GM19193 (cell line): ENCODE data around the gene PRKAR2B.

Experiments
- POLR2A ChIP-seq: IDR thresholded peaks from 4 replicates; pipeline ENCODE4 v1.6.1; 2011; ENCODE audit not compliant: insufficient read depth, insufficient read length; ENCODE audit errors: extremely low read depth

PRKAR2B gene

DNA sequence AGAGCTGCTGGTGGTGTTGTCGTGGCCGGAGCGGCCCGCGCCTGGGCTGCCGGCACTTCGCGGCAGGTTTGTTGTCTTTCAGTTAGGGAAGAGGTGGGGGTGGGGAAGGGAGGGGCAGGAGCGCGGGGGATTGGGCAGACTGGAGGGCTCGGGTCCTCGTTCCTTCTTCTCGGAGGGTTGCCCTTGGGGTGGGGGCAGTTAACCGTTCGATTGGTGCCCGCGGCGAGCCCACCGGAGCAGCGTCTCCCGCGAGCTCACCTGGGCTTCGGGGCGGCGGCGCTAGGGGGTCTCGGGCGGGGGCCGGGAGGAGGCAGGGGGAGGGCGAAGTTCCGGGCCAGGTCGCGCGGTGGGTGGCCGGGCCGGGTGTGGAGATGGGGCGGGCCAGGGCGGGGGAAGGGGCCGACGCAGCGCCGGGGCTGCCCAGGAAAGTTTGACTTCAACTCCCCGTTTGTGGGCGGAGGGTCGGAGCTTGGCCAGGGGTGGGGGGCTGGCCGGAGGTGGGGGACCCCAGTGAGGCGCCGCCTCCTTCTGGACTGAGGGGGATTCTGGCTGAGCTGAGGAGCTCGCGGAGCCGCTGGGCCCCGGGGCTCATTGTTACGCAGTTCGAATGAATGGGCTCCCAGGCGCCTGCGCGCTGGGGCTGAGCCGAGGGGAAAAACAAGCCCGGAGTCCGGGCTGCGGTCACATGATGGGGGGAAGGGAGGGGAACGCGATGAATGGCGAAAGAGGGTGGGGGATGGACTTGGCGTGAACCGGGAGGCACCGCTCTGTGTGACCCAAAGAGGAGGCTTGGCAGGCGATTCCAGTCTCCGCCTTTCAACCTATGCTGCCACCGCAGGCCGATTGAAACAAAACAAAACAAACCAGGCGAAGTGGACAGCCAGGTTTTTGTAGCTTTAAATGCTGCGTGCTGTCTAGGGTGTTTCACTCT, 124.9 kb downstream of the PRKAR2B start:
- peak; percentile 66 for TF ChIP-seq POLR2A

DNA sequence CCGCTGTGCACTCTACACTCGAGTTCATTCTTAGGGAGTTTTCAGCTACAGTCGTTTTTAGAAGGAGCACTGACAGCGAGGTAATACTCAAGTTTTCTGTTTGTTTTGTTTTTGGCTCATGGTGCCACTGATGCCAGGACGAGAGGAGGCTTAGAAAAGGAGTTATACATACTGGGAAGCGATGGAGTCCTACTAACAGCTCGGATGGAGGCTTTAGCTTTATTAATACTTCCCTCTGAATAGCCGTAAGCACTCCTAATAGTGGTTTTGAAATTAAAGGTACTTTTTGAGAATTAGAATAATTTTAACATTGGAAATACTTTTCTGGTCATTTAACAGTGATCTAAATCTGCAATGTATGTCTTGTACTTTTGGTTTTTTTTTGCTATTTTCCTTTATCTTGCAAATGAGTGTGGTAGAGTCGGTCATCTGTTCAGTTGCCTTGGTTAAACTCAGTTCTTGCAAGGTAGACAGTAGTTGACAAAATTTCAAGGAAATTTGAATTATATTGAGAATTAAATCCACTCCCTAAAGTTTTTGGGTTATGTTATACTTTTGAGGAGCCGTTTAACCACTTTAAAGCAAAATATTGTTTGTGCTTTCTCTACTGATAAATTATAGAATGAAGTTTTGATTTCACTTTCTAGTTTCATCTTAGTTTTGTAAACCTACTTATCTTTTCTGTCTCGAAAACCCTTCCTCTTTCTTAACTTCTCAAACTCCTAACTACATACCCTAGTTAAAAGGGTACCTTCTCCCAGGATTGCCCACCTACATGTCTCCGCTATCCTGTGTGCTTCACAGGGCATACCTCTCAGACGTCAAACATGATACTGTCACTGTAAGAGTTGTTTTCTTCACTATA, 125.8 kb downstream of the PRKAR2B start:
- TF ChIP-seq POLR2A, result no peak

DNA sequence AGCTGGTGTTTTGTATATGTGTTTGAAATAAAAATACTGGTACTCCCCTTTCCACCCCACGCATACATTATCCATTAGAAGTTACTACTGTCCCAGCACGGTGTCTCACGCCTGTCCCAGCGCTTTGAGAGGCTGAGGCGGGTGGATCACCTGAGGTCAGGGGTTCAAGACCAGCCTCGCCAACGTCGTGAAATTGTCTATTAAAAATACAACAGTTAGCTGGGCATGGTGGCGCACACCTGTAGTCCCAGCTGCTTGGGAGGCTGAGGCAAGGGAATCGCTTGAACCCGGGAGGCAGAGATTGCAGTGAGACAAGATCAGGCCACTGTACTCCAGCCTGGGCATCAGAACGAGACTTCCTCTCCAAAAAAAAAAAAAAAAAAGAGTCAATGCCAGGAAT, 127.0 kb downstream of the PRKAR2B start:
- TF ChIP-seq POLR2A, result no peak

- TF ChIP-seq POLR2A, result no peak
These were observed 127.9 kb downstream of the PRKAR2B start for GRCh38 chr7:107172276-107173032.

GRCh38 chr7:107173191-107173590, 128.7 kb downstream of the PRKAR2B start:
- TF ChIP-seq POLR2A, result no peak

- TF ChIP-seq POLR2A, result no peak
These were observed 129.3 kb downstream of the PRKAR2B start for GRCh38 chr7:107173691-107174406.

GRCh38 chr7:107179326-107180164, 135.0 kb downstream of the PRKAR2B start:
- TF ChIP-seq POLR2A, result no peak

- TF ChIP-seq POLR2A, result no peak
These were observed 135.9 kb downstream of the PRKAR2B start for GRCh38 chr7:107180378-107180777.

GRCh38 chr7:107181172-107181571, 136.7 kb downstream of the PRKAR2B start:
- TF ChIP-seq POLR2A, result no peak

GRCh38 chr7:107185716-107186115, 141.2 kb downstream of the PRKAR2B start:
- no peak for TF ChIP-seq POLR2A

DNA sequence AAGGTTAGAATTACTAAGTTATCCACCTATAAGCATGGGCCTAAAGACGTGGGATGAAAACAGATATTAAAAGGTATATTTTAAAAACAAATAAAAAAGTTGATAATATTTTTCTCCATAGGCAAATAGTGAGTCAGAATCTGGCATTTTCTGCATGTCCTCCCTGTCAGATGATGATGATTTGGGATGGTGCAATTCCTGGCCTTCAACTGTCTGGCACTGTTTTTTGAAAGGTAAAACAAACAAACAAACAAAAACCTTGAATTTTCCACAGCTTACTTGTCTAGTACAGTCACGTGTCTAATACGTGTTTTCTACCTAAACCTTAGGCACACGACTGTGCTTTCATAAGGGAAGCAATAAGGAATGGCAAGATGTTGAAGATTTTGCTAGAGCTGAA, 141.7 kb downstream of the PRKAR2B start:
- TF ChIP-seq POLR2A, result no peak

DNA sequence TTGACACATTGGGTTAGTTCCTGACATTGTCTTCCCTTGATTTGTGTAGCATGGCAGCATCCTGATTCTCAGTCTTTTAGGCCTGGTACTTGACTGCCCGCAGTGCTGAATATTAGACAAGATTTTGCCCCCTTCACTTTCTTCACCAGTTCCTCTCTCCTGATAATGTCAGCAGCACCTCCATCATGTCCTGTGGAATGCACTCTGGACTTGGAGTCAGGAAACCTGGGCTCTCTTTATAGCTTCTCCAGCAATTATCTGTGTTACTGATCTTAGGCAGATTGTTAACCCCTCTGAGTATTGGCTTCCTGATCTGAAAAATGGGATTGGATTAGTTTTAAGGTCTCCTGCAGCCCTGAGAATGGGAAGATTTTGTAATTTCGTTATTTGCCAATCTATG, 143.3 kb downstream of the PRKAR2B start:
- no peak for TF ChIP-seq POLR2A

DNA sequence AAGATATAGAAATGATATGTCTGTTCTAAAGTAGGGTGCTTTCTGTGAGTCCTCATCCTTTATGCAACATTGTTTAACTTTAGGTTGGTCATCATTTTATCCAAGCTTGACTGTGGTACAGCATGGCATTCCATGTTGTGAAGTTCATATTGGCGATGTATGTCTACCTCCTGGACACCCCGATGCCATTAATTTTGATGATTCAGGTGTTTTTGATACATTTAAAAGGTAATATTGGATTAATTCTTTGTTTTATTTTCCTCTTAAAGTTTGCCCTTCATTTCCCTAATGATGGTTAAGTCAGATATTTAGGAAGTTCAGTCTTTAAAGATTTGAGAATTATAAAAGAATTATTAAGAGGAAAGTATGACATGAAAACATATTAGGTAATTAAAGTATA, 145.6 kb downstream of the PRKAR2B start:
- TF ChIP-seq POLR2A, result no peak

DNA sequence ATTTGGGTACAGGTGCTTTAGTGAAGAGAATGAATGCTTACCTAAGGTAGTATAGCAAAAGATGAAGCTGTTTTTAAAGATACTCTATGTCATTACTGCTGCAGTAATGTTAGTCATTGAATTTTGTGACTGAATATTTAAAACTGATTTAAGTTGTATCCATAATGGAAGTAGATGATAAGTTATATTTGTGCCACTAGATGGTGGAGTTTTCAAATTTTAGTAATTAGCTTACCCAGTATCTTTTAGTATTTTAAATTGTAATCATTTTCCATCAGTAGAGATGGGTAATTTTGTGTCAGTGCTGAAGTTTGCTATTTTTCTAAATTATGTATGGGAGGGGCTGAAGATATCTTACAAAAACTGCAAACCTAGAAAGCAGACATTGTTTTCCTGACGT, 149.5 kb downstream of the PRKAR2B start:
- no peak for TF ChIP-seq POLR2A
